GM19438 (cell line): ENCODE measurements around the gene SLC50A1.
A peak's percentile ranks its signal among the peaks of the same experiment; 100 is the strongest.

Experiments used
- ATAC-seq: cut with Tn5 transposase; IDR thresholded peaks from one replicate; pipeline ENCODE4 v1.9.1; 2021; ENCODE audit warnings: low read depth; ENCODE audit not compliant: unreplicated experiment

The SLC50A1 gene

DNA sequence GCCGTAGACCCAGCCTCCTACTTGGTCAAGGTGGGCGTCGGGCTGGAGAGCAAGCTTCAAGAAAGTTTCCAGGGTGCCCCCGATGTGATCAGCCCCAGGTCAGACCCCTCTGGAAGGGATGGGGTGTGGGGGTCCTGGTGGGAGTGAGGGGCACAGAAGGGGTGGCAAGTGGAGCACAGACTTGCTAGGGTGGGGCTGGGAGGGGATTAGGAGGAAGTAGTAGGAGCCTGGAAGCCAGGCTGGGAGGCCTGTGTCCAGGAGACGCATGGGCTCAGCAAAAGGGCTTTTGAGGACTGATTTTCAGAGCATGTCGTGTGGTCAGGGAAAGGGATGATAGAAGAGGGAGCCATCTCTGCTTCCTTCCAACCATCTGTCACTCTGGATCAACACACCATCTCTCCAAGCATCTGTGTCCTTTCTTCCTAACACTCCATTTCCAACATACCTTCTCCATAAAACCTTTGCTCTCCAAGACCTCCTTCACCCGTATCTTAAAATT lies 46.4 kb downstream of the SLC50A1 start:
- no peak for ATAC-seq

GRCh38 chr1:155183775-155184221 lies 48.1 kb downstream of the SLC50A1 start:
- ATAC-seq = no peak

DNA sequence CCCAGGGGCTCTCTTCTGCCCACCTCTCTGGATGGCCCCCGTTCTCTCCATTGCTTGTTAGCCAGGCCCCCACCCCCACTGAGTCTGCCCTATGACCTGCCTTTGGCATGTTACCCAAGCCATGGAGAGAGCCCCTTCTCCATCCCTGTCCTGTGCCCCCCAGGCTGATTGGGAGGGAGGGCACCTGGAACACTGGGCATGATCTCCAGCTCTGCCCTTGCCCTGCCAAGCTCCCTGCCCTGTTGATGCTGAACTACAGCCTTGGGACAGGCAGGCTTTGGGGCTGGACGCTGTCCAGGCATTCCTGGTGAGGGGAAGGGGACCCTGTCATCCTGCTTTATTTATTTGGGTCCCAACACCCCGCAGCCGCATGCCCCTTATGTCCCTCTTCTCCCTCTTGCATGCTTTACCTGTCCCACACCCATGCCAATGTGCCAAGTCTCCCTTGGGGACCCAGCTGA lies 48.7 kb downstream of the SLC50A1 start:
- no peak for ATAC-seq

- ATAC-seq = peak; percentile 67
Observed at GRCh38 chr1:155184835-155185782, 49.5 kb downstream of the SLC50A1 start.

DNA sequence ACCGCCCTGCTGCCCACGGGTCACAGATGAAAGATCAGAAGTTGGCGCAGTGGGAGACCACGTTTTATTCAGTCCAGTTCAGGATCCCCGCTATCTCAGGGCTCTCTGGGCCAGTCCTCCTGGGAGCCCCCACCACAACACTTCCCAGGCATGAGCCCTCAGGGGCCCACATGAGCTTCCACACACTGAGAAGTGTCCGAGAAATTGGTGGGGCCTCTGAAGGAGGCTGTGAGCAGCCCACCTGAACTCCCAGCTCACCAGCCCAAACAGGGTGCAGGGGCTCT lies 50.1 kb downstream of the SLC50A1 start:
- no peak for ATAC-seq

GRCh38 chr1:155186067-155186793 lies 50.6 kb downstream of the SLC50A1 start:
- no peak for ATAC-seq

- ATAC-seq = no peak
Observed at GRCh38 chr1:155186794-155187455, 51.3 kb downstream of the SLC50A1 start.

- no peak for ATAC-seq
Observed at GRCh38 chr1:155187456-155187891, 51.8 kb downstream of the SLC50A1 start.

DNA sequence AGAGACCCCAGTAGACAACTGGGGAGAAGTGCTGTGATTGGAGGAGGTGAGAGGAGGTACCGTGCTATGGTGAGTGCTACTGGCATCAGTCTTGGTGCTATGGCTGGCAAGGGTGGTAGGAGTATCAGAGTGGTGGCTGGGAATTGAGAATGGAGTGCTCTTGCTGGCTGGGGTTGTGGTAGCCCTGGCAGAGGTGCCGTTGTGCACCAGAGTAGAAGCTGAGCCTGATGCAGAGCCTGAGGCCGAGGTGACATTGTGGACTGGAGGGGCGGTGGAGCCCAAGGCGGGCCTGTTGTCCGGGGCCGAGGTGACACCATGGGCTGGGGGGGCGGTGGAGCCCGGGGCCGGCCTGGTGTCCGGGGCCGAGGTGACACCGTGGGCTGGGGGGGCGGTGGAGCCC lies 52.6 kb downstream of the SLC50A1 start:
- ATAC-seq = no peak
